LNCaP clone FGC (cell line): ENCODE results near the gene NEDD4L.

ENCODE experiments used
- DNase-seq: peaks from one replicate; pipeline ENCODE4 v3.0.0-alpha.2; 2011; ENCODE audit warnings: low read depth
- H3K4me3 ChIP-seq: 2 replicates; pipeline ENCODE4 v1.5.1; 2011; ENCODE audit warnings: mild to moderate bottlenecking, low read depth, low read length, control low read depth
- TF ChIP-seq, protein P1 (sequence below): IDR thresholded peaks from 2 replicates; pipeline ENCODE4 v1.5.1; 2012; ENCODE audit warnings: mild to moderate bottlenecking; ENCODE audit not compliant: control insufficient read depth, insufficient read depth; ENCODE audit errors: extremely low read depth

NEDD4L gene

DNA sequence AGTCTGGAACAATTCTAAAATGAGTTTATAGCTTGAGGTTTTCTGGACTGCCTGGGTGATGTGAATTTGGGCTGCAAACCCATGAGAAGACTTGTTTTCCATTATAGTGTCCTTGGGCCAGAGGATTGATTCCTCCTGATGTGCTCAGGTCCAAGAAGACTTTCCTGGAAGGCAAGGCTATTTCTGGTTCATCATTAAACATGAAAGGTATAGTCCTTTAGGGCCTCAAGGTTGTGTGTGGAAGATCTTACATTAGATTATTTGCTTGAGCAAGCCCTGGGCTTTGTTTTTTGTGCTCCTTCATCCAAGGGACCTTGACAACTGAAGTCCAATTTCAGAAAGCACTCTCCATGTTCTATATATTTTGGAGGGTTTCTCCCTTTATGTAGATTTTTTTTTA lies 26.8 kb upstream of the NEDD4L start:
- TF ChIP-seq, protein P1, sequence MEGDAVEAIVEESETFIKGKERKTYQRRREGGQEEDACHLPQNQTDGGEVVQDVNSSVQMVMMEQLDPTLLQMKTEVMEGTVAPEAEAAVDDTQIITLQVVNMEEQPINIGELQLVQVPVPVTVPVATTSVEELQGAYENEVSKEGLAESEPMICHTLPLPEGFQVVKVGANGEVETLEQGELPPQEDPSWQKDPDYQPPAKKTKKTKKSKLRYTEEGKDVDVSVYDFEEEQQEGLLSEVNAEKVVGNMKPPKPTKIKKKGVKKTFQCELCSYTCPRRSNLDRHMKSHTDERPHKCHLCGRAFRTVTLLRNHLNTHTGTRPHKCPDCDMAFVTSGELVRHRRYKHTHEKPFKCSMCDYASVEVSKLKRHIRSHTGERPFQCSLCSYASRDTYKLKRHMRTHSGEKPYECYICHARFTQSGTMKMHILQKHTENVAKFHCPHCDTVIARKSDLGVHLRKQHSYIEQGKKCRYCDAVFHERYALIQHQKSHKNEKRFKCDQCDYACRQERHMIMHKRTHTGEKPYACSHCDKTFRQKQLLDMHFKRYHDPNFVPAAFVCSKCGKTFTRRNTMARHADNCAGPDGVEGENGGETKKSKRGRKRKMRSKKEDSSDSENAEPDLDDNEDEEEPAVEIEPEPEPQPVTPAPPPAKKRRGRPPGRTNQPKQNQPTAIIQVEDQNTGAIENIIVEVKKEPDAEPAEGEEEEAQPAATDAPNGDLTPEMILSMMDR: no peak
- no peak overlapping the region for H3K4me3 ChIP-seq
- no peak for DNase-seq

DNA sequence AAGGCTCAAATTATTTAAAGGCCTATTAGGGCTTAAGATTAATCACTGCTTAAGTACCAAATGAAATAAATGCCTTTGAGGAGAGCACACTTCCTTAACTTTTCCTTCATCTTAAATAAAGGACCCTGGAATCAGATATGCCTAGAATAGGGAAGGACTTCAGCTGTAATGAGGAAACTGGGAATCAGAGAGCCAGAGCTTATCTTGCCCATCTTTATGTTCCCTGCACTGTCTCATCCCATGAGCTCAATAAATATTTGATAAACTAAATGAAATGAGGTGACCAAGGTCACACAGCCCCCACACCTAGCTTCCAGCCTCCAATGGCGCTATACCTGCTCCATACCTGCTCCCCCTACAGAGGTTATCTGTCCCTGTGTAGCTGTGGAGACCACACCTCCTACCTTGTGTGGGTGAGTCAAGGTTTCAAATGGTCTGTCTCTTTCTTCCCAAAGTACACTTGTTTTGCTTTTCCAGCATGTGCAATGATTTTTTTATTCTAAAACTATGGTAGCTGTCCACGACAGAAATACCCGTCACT lies 23.4 kb upstream of the NEDD4L start:
- peak; percentile 58 for DNase-seq
- H3K4me3 ChIP-seq: no peak overlapping the region
- TF ChIP-seq, protein P1: no peak

DNA sequence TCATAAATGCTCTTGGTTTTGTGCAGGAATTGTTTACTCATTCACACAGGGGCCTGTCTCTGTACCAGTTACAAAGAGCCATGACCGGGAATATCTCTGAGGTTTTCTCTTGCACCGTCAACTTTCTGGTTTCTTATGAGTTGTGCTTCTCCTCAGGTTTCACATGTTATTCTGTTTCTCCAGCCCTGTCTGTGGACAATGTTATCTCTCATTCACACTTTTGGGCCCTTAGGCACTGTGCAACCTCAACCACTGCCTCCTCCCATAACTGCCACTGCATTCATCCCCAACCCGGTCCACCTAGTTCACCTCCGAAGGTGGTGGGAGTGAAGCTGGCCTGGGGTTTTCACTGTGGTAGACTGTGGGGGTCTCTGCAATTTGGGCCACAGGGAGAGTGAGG lies 22.5 kb upstream of the NEDD4L start:
- DNase-seq: no peak
- H3K4me3 ChIP-seq: no peak overlapping the region
- TF ChIP-seq, protein P1: no peak

DNA sequence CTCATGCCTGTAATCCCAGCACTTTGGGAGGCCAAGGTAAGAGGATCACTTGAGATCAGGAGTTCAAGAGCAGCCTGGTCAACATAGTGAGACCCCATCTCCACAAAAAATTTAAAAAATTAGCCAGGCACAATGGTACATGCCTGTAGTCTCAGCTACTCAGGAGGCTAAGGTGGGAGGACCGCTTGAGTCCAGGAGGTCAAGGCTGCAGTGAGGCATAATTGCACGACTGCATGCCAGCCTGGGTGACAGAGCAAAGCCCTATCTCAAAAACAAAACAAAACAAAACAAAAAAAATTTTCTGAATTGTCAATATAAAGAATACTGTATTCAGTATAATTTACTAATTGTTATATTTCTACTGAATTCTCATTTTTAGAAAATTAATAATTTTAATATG lies 20.9 kb upstream of the NEDD4L start:
- DNase-seq: no peak
- no peak overlapping the region for H3K4me3 ChIP-seq
- TF ChIP-seq, protein P1: no peak

DNA sequence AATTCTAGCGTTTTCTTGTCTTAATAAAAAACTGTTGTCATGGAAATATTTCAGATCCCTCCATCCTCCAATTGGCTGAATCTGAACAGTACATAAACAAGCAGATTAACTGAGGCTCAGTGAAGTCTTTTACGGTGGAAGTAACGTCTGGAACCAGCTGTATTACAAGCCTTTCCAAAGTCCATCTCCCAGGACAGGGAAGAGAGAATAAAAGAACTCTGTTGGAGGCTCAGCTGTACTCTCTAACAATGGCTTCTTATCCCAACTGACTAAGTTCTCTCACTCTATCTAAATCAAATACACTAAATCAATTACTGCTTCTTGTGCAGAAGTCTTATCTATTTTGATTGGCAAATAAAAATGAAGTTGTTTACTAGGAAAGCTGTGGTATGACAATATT lies 19.9 kb upstream of the NEDD4L start:
- TF ChIP-seq, protein P1: no peak
- no peak overlapping the region for H3K4me3 ChIP-seq
- no peak for DNase-seq

DNA sequence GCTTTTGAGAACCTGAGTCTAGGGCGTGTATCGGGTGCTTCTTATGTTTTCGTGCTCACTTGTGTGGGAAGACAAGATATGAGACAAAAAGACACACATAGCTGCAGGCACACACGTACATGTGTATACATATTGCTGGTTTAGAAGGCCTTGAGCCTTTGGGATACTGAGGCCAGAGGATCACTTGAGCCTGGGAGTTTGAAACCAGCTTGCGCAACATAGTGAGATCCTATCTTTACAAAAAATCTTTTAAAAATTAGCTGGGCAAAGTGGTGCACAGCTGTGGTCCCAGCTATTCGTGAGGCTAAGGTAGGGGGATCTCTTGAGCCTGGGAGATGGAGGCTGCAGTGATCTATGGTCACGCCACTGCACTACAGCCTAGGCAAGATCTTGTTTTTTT lies 18.8 kb upstream of the NEDD4L start:
- H3K4me3 ChIP-seq: no peak overlapping the region
- no peak for DNase-seq
- TF ChIP-seq, protein P1: no peak

DNA sequence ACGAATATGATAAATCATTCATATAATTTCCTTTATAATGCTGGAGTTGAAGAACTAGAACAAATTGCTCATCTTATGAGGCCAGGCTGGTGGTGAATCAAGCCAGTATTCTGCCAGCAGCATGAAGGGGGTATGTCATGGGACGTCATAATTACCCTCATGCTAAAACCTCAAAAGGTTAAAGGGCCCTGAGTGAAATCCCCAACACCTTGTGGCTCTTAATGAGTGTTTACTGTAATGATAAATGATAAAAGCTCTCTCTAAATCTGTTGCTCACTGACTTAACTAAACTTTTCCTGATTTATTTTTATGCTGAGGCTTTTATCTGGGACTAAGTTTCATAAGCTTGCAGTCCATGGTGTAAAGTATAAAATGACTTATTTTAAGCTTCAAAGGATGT lies 18.3 kb upstream of the NEDD4L start:
- TF ChIP-seq, protein P1: no peak
- H3K4me3 ChIP-seq: no peak overlapping the region
- no peak for DNase-seq
